DMS53 (cell line): ENCODE data around the gene CSK.
"Not testable (repeated sequence)": the region's sequence is repeated elsewhere in the genome, so short reads cannot be mapped to it uniquely, and the experiment has no call there.

Experiments
- DNase-seq: peaks from one replicate; lab custom pipeline; 2025; lab: John Stamatoyannopoulos, UW

Gene CSK

DNA sequence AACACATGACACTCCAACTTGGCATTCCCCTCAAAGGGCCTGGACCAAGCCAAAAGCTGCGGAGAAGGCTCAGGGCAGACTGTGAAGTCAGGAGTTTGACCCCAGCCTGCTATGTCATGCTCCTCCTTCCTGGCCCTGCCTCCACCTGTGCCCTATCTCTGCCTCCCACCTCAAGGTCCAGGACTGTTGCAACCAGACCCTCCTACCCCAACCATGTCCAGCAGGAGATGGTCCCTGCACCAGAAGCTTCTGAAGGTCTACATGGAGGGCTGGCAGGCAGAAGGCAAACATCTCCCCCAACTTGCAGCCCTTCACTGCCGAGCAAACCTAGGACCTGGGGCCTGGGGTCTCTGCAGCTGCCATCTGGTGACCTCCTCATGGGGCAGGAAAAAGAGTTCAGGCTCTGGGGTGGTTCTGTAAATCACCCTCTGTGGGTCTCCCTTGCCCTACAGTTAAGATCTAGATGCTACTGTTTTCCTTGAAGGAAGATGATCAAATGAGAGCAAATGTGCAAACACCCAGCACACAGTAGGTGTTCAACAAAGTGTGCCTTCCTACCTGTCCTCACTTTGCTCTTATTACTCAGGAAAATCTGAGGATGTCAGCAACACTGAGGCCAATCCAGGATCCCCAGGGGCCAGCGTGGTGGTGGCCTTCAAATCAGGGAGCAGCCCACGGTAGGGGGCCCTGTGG, 11.5 kb upstream of the CSK start:
- no peak for DNase-seq

DNA sequence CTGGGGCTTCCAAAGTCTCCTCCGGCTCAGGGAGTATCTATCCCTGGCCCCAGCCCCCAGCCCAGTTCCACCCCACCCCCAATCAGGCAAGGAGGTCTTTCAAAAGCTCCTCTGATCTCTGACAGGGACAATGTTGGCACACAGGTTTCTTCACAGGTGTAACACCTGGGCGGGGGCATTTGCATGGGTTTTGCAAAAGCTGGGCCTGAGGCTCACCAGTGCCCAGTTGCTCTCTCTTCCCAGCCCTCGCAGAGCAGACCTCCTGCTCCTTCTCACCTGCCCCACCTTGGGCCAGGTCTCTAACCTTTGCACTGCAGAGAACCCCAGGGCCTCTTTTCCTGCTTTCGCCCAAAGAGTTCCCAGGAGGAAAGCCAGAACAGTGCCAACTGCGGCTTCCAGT, 8.6 kb upstream of the CSK start:
- DNase-seq, result no peak

DNA sequence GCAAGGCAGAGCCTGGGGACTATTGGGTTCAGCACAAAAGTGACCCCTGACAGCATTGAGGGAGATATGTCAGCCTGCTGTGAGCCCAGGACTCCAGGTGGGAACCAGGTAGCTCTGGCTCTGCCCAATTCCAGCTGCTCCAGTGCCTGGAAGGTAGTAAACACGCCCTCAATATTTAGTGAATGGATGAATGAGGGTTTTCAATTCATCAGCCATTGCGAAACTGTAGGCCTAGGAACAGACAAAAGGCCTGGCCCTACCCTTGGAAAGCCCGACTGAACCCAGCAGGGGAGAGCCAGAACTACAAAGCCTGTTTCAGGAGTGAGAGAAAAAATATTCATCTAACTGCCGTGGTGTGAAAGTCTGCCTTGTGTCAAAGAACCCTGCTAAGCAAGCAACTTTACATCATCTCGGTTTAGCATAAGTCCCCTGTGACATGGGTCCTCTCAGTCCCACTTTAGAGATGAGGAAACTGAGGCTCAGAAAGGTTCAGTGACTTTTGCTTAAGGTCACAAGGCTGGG, 8.1 kb upstream of the CSK start:
- DNase-seq, result no peak

DNA sequence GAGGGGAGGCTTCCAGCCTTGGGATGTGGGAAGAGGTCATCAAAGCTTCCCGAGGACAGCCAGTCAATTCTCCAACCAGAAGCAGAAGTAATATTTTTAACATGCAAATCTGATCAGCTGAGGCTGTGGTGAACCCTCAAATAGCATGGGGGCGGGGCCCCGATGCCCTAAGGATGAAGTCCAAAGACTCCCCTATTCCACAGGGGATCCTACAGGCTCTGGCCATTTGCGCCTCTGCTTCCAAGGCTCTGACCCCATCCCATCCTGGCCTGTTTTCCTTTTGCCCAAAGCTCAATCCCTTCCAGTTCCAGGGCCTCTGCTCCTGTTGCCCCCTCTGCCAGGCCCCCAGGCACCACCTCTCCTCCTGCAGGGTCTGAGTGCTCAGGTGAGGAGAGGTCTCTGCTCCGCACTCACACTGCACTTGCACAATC, 6.7 kb upstream of the CSK start:
- DNase-seq, result no peak

DNA sequence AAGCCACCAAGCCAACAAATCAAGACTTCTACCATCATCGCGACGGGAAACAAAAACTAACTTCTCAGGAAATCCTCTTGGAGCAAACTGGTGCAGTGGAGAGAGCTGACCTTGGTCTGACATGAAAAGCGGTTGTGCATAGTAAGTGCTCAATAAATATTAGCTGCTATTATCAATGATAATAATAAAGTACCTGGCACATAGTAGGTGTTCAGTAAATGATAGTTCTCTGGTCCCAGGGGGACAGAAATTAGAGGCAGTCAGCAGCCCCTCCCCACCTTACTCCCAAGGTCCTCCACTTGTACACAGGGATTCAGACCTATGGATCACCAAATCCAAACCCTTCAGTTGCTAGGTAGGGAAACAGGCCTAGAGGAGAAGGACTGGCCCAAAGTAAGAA, 6.0 kb upstream of the CSK start:
- no peak for DNase-seq

DNA sequence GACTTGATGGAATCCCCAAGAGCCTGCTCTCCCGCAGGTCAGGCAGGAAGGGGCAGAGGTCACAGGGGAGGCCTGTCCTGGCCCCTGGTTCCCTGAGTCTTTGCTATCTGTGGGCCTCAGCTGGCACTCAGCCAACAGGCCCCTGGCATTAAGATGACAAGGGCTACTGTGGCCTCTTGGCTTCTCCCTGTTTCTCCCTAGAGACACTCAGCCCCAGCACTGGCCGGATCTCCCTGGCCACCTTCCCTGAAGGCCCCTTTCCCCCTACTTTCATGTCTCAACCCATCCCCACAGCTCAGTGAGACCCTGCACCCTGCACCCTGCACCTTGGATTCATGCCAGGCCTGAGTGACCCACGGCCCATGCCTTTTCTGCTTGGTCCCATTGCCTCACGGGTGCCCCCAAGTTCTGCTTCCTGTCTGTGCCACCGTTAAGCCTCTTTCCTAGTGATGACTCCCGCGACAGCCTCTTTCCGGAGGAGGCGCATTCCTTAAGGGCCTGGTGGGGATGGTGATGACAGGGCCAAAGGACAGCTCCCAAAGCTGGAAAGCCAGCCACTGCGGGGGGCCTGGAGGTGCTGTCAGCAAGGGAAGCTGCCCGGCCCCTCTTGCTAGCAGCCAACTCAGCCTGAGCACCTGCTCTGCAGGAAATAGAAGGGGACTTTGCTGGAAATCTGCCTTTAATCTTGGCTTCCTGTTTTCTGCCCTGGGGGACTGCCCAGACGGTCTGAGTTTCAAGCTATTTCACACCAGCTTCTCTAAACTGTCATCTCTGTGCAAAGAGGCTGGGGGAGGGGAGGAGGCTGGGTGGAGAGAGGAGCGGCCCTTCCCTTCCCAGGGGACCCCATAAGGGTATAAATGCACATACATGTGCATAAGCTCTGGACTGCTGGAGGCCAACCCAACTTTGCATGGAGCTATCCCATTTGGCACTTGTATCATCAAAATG, 4.8 kb upstream of the CSK start:
- no peak for DNase-seq

DNA sequence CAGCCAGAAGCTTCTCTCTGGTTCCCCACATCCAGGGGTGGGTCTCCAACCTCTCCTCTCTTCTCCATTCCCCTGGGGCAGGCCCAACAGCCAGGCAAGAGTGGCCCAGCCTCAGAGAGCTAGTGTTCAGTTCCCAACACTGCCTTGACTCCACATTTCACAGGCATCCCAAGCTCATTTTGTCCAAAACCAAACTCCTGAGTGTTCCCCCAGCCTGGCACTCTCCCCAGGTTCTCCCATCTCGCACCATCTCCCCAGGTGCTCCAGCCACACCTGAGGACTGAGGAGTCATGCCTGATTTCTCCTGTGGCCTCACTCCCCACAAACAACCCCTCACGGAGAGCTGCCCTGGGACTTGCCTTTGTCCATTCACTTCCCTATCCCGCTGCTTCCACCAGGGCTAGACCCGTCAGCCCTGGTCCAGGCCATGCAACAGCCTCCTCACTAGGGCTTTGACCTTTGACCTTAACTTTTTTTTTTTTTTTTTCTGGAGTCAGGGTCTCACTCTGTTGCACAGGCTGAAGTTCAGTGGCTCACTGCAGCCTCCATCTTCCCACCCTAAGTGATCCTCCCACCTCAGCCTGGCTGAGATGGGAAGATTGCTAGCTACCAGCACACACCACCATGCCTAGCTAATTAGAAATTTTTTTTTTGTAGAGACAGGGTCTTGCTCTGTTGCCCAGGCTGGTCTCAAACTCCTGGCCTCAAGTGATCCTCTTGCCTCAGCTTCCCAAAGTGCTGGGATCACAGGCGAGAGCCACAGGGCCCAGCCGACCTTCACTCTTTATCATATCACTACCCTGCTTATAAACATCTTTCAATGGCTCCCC, 3.9 kb upstream of the CSK start:
- DNase-seq, result no peak

DNA sequence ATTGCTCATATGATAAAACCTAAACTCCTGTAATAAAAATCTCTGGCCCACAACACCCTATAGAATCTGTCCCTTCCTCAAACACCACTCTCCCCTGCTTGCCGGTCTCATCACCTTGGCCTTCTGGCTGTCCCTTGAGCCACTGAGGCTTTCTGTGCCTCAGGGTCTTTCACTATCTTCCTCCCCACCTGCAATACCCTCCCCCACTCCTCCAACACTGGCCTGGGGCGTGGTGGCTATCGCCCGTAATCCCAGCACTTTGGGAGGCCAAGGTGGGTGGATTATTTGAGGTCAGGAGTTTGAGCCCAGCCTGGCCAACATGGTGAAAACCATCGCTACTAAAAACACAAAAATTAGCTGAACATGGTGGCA, 3.3 kb upstream of the CSK start:
- no peak for DNase-seq

DNA sequence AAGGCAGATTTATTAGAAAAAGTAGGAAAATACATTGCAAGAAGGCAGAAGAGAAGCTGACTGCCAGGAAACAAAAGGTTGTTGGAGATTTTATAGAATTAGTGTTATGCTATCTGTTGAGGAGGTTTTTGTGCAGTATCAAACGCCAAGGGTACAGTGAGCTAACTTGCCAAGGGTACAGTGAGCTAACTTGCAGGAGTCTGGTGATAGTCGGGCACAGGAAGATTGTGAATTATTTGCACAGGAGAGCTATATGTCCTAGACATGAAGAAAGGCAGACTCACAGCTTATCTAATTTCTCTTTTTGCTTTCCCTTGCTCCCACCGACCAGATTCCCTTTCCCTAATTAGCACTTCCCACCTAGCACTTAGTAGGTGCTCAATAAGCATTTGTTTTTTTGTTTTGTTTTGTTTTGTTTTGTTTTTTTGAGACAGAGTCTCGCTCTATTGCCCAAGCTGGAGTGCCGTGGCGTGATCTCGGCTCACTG, 2.7 kb upstream of the CSK start:
- DNase-seq, result no peak

DNA sequence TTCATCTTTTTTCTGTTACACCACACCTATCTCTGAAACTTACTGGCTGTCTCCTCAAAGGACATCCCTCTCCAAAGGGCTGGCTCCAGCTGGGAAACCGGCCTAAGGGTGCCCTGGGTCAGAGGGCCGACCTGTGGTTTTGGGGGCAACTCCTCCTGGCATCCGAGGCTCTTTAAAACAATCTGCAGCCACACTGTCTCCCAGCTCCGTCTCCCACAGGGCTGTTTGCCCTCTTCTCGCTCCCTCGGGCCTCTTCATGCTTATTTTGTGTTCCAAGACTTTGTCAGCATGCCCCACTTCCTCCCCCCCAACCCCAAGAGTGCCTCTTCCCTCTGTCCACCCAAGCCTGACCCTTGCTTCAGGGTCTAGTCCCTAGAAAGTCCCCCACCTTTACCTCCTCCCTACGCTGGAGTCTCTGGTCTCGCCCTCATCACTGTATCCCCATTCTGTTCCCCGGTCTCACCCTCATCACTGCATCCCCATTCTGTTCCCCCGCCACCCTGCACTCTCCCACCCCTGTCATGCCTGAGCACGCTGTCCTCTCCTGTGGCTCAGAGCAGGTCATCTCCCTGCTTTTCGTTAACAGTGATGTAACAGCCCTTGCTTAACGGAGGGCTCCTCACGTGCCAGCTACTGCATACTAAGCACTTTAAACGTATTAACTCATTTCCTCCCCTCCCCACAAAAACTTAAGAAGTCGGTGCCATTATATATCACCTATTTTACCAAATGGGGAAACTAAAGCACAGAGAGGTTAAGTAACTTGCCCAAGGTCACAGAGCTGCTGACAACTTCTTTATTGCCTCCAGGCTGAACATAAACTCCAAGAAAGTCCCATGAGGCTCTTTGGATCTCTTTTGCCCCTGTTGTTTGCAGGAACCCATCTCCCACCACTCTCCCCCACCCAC, 1.1 kb upstream of the CSK start:
- DNase-seq, result no peak

DNA sequence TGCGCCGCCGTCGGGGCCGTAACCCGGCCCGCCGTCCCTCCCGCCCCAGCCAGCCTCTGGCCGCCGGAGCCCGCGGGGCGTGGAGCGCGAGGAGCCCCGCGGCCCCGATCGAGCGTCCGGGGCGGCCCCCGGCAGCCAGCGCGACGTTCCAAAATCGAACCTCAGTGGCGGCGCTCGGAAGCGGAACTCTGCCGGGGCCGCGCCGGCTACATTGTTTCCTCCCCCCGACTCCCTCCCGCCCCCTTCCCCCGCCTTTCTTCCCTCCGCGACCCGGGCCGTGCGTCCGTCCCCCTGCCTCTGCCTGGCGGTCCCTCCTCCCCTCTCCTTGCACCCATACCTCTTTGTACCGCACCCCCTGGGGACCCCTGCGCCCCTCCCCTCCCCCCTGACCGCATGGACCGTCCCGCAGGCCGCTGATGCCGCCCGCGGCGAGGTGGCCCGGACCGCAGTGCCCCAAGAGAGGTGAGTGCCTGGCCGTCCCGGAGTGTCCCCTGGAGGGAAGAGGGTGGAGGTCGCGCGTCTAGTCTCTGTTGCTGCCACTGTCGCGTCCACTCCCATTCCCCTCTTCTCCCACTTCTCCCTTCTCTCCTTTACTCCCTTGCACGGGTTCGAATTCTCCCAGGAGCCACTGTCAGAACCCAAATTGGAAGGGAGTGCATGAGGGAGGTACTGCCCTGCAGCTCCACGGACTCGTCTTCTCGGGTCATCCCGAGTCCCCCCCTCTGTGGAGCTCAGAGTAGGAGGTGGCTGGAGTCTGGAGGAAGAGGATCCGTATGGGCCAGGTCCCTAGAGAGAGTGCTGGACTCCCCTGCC, 585 bp downstream of the CSK start:
- peak; percentile 52 for DNase-seq

DNA sequence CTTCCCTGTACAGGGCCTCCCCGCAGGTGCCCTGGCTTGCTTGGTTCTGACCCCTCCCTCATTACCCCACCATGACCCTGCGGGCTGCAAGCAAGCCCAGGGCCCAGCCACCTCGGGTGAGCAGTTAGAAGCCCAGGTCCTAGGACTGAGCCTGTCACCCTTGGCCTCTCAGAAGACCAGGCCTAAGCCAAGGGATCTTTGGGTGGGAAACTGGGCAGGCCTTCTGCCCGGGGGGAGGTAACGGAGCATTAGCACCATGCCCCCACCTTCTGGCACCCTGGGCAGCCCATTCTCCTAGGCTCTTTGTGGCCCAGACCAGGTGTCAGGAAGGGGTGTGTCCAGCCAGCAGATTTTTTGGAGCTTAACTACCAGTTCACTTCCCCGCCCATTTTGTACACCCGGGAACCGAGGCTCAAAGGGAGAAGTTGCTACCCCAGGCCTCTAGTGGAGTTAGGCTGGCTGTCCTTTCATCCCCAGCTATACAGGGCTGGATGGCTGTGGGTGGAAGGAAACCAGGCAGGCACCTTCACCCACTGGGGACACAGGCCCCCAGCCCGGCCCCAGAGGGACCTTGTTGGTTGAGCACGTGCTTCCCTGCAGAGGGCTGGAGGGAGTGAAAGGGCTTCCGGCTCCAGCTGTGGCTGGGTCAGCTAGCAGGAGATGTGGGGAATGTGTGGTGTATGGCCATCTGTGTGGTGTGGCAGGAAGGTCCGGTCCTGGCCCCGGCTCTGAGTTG, 1.4 kb downstream of the CSK start:
- peak; percentile 31 for DNase-seq

DNA sequence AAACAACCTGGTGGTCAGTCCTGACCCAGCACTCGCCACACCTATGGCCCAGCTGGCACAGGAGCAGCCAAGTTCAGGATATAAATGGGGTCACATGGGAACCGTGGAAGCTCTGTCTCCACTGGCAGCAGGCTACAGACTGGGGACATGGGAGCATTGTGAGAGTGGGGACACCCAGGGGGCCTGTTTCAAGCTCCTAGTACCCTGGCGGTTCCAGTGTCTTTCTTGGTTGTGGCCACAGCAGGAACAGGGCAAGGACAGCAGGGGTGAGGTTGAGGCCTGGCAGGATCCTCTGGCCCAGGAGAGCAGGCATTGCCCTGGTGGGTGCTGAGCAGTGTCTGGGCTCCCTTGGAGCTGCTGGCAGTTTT, 1.9 kb downstream of the CSK start:
- no peak for DNase-seq

DNA sequence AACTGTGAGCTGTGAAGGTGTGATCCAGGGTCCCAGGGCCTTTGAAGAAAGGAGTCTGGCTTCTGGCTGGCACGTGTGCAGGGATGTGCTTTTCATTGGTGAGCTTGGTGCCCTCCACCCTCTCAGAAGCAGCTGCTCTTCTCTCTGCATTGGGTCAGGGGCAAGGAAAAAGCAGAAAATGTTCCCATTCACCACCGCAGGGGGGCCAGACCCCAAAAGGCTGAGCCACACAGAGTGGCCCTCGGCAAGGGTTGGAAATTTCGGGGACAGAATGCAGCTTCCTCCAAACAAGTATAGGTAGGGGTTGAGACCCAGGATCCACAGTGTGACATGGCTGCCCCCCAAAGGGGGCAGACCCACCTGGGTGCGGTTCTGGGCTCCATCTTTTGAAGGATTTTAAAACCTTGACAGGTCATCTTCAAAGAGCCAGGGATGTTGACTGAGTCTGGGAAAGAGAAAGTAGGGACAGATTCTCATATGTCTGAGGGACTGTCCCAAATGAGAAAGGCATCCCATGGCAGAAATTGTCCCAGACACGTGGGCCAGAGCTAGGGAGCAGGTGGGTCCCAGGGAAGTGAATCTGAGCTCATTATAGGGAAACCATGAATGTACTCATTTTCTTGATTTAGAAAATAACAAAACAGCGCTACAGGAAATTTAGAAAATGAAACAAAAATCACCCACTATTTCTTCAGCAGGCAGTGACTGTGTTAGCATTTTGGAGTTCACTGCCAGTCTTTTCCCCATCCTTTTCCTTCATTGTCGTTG, 2.7 kb downstream of the CSK start:
- no peak for DNase-seq

DNA sequence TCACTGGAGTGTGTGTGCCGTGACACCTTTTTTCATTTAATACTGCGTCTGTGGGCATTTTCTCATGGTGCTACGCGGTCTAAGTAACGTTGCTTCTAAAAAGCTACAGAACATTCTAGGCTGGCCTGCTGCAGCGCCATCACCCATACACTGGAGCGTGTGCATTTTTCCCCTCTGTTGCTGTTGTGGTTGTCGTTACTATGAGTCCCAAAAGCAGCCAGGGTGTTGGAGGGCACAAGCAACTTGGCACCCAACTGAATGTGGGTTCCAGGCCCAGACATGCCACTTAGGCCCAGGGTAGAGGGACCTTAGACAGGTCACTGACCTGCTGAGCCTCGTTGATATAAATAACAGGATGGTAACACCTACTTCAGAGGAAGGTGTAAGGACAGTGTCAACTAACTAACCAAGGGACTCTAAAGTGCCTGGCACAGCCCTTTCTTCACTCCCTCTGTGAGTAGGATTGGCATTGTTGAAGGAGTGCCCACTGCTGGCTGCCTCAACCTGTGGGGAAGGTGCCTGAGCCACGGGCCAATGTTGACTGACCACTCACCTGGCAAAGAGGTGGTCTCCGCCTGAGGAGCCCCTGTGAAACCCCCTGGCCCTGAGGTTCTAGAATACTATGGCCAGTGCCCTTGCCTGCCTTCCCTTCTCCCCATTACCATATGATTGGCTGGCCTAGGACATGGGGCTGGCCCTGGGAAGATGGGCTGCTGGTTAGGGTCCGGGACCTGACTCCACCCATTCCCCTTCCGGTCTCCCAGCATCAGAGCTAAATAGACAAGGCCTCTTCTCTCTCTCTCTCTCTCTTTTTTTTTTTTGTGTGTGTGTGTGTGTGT, 3.5 kb downstream of the CSK start:
- no peak for DNase-seq

DNA sequence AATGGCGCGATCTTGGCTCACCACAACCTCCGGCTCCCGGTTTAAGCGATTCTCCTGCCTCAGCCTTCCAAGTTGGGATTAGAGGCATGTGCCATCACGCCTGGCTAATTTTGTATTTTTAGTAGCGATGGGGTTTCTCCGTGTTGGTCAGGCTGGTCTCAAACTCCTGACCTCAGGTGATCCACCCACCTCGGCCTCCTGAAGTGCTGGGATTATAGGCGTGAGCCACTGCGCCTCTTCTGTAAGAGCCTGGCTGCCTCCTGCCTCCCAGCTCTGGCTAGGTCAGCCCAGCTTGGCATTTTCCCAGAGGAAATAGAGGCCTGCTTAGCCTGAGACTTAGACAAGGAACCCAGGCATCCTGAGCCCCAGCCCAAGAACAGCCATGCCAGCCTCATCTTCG, 4.2 kb downstream of the CSK start:
- DNase-seq, result not testable (repeated sequence)

DNA sequence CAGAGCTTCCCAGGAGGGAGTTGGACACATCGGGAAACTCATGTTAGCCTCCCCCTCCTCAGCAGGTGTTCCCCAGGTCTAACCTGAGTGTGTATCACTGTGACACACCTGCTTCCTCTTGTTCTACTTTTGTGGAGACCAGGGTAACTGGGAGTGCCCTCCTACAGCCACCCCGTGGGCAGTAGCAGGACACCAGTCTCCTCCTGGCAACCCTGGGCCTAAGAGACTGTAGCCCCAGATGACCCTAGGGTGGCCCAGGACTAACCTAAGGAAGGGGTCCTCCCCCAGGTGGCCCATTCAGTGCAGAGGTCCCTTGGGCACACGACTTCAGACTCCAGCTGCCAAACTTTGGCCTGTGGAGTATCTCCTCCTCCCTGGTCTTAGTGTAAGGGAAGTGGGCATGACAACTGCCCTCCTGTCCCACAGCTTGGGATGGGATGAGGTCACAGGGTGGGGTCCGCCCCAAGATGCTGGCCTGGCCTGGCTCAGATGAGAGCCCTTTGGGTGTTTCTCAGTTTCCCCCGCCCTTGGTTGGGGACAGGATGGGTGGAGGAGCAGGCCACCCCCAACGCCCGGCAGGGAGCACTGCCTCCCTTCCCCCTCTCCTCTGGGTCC, 4.8 kb downstream of the CSK start:
- no peak for DNase-seq
